ENCODE data around the gene SPATA6L.
"Not testable (repeated sequence)": the region's sequence is repeated elsewhere in the genome, so short reads cannot be mapped to it uniquely, and the experiment has no call there.

The SPATA6L gene

DNA sequence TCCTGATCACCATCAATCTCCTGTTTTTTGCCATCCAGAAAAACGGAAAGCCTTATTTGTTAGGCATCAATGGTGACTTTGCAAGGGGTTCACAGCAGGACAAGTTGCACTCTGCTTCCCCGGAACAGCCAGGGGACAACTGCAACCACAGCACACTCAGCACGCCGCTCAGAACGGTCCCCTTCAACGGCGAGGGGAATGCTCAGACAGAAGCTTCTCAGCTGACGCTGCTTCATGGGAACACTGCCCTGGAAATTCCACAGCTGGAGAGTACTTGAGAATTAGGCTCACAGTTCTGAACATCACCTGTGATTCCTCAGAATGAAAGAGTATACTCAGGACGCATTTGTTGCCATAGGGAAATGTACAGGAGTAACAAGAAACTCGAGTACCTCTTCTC lies 44.3 kb downstream of the SPATA6L start:
- FAIRE-seq: no peak

DNA sequence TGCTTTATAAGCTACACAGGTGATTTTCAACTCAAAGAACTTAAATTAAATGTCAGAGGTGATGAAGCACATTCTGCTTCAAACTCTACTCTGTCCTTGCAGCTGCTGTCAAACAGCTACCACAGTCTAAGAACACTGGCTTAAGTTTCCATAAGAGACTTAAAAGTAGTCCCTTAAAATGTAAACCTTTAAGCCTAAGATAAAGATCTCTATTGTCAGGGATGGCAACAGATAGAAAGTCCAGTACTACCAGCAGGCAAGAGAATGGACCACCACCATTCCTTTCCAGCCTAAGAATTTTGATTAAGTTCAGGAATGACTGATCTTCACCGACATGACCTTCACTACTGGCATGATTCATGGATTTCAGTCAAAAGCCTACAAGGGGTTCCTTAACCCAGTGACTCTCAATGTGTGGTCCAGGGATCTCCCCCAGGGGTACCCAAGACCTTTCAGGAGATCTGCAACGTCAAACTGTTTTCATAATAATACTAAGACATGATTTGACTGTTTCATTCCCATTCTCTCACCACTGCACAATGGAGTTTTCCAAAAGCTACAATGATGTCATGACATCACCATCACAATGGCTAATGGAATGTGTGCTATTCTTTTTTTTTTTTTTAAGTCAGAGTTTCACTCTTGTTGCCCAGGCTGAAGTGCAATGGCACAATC lies 45.3 kb downstream of the SPATA6L start:
- FAIRE-seq: no peak

DNA sequence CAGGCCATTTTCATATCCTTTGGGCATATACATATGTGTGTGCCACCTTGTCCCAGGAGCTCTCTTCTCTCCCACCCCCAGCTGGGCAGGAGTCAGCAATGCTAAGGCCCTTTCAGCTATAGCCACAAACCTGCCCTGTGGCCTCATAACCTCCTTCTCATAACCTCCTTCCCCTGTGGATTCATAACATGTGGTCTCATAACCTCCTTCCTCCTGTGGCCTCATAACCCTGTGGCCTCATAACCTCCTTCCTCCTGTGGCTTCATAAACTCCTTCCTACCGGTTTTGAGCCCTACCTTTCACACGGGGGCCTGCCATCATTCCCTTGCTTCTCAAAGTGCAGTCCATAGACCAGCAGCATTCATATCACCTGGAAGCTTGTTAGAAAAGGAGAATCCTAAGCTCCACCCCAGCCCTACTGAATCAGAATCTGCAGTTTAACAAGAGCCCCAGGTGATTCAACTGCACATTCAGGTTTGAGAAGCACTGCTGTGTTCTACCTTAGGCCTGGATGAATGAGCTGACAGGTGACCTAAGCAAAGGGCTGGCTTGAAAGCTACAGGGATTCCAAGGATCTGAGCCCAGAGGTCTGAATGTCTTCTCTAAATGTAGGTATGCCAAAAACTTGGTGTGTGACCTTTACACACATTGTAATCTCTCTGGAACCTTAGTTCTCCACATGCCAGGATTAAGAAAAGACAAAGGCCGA lies 46.1 kb downstream of the SPATA6L start:
- FAIRE-seq: no peak

DNA sequence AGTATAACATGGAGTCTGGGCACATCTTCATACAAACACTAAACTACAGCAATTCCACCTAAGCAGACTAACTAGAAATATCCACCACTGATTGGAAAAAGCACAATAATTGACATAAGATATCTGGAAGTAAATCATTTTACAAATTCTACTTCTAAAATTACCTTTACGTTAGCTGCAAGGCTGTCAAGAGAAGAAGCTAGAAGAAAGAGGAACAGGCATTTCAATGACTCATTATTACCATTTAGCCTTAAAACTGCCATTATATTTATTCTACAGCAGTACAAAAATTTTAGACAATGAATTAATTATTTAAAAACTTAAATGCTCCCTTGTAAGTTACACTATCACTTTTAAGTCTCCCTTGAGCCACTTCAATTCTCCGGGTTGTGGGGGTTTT lies 47.6 kb downstream of the SPATA6L start:
- FAIRE-seq: no peak

DNA sequence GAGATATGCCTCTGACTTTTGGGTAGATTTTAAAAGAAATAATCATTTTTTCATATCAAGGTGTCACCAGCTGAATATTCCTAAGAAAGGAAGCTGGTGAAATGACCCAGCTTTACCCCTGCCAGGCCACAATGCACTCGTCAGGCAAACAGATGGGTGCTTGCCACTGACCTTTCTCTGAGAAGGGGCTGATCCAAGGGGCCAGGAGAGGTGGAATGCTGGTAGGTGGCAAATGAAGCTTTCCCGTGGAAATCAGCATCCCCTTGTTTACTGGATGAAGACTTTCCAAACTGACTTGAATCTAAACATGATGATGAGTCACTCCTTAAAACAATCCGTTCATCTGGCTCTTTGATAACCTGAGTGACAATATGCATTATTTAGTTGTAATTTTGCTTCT lies 48.5 kb downstream of the SPATA6L start:
- no peak for FAIRE-seq

DNA sequence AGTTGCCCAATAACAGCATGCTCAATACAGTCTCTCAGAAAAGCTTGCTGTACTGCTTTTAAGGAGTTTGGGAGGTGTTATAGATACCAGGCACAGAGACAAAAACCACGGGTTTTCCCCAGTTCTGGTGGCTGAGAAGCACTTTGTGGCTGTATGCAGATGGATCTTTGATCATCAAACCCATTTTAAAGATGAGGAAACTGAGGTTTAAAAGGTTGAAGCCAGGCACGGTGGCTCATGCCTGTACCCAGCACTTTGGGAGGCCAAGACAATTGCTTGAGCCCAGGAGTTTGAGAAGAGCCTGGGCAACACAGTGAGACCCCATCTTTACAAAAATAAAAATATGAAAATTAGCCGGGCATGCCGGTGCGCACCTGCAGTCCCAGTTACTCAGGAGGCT lies 50.5 kb downstream of the SPATA6L start:
- no peak for FAIRE-seq

DNA sequence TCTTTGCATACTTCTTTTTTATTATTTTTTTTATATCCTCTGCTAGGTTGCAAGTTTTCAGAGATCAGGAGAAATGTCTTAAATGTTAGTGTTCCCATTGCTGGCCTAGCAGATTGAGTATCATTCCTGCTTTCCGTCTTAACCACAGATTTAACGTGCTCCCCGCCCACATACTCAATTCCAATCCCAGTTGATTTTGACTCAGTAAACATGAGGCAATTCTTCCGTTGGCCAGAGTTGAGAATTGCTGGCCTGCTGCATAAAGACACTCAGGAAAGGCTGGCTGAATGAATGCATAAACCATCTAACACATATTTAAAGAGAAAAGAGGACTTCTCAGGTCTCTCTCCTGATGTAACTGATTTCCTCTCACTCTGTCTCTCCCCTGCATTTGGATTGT lies 51.0 kb downstream of the SPATA6L start:
- no peak for FAIRE-seq

DNA sequence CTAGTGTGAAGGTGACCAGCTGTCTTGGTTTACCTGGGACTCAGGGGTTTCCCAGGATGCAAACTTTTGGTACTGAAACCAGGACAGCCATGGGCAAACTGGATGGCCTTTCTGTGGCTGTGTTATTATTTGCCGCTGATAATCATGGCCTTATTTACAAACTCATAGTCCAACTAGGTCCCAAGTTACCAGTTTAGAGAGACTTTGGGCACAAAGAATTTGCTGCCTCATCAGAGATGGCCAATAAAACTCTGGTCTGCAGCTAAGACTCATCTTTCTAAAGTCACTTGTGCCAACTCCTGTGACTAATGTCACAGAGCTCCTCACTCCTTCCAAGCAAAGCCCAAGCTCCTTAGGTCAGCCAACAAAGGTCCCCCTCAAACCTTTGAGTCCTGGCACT lies 51.7 kb downstream of the SPATA6L start:
- FAIRE-seq: no peak

DNA sequence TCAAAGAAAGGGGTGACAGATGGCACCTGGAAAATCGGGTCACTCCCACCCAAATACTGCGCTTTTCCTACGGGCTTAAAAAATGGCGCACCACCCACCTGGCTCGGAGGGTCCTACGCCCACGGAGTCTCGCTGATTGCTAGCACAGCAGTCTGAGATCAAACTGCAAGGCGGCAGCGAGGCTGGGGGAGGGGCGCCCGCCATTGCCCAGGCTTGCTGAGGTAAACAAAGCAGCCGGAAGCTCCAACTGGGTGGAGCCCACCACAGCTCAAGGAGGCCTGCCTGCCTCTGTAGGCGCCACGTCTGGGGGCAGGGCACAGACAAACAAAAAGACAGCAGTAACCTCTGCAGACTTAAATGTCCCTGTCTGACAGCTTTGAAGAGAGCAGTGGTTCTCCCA lies 60.2 kb downstream of the SPATA6L start:
- FAIRE-seq: not testable (repeated sequence)

DNA sequence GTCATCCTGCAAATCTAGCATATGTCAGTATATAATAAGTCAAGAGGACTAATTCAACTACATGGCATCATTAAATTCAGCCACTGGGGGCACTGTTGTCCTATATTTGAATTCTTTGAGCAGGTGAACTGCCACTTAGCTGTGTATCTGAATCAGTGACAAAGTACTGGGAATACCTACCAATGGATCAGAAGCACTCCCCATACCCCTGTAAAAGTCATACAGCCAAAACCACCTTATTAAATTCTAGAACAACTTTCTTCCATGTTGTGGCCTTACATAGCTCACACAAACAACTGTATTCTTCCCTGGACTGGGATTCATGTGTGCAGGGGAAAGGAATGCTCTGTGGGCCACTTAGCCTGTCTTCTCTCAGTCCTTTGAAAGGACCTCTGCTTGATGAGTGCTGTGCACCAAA lies 61.6 kb downstream of the SPATA6L start:
- FAIRE-seq: peak; percentile 92

DNA sequence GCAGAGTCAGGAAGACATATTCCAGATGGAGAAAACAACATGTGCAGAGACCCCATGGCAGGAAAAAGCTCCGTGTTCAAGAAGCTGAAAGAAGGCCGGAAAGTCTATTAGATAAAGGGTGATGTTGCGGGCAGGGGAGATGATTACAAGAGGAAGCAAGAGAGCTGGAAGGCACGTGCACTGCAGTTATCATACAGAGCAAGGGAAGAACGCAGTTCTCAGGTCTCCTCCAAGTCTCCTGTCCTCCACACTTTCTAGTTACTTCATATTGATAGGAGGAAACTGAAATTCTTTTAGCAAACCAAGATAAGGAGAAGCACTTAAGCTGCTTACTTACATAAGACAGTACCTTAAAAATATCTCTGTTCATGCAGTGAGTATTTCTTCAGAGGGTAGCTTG lies 62.5 kb downstream of the SPATA6L start:
- FAIRE-seq: no peak

DNA sequence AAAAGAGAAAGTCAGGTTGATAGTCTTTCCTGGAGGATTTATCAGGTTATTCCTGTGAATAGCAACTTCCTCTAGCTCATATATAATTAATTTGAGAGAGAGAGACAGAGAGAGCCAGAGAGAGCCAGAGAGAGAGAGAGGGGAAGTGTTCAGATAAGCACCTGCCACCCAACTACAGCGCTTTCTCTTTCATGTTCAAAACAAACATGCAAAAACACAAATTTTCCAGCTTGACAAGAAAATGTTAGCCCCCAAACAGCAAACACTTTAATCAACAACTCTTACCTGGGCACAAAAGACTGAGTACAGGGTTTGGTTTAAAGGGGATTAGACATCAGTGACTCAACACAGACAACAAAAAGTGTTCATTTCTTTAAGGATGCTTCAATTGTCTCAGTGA lies 65.9 kb downstream of the SPATA6L start:
- FAIRE-seq: no peak

DNA sequence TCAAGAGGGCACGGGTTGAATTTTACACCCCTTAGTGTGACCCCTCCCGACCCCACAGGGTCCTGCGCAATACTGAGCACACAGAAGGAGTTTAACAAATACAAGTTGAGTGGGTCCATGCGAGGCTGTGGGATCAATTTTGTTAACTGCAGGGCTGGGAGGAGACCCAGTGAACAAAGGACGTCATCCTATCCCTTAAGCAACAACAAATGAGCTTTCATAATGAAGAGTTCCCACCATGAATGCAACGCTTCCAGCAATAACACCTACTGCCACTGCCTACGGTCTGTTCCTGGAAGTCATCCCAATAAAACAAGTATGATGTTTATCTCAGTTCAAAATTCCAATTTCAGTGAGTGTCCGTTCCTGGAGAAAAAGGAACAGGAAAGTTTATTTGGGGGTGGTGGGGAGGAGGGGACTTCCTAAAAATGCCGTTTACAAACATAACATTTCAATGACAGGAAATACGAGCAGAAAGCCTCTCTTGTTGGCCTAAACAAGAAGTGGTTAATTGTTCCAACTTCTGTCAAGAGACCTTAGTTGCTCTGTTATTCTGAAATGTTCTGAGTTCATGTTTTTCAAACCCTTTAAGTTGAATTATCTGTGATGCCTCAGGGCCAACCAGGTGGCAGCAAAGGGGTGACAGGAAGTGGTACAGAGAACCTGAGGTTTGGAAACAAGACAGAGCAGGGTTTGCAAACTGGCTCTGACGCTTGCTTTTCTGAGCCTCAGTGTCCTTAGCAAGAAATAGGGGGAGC lies 69.9 kb downstream of the SPATA6L start:
- FAIRE-seq: no peak

DNA sequence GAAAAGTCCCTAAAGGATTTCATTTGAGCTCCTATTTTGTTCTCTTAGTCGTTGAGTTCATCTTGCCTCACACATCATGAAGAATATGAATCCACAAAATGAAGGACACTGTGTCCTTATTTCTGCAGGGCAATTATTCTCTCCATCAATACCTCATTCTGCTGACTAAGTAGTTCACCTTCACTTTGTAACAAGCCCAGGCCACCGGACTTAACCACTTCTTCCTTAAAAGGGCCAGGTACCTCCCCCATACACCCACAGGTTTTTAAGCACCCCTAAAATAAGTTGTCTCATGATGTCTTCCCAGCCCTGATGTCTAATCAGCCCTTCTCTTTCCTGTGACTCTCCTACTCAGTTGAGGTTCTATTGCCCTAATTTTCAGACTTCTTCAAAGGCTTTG lies 71.3 kb downstream of the SPATA6L start:
- FAIRE-seq: no peak

DNA sequence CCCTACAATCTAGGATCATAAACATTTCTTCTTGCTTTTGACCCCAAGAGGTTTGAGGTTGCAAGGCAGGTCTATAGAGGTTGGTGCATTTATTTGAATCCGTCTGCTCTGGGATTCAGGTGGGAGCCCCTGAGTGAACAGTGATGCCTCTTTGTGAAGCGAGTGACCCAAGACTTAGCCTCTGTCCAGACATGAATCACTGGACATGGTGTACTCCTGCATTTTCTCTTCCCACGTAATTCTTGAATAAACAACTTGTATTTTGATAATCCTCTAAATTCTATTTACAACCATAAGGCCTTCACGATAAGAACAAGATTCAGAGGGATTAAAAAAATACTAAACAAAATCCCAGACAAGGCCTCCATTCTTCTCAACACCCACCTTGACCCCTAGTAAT lies 71.7 kb downstream of the SPATA6L start:
- no peak for FAIRE-seq

DNA sequence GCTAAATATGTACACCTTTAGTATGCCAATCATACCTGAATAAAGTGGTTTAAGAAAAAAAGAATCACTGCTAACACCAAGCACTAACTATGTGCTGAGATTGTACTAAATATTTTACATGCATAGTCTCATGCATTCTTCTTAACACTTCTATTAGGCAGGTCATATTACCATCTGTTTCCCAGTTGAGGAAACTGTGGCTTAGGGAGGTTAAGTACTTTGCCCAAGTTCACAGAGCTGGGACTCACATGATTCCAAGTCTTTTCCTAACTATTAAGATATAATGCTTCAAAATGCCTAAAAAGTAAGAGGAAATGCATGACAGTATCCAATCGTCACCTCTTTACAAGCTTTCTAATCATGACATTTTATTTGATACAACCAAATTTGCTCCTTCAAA lies 73.4 kb downstream of the SPATA6L start:
- no peak for FAIRE-seq

DNA sequence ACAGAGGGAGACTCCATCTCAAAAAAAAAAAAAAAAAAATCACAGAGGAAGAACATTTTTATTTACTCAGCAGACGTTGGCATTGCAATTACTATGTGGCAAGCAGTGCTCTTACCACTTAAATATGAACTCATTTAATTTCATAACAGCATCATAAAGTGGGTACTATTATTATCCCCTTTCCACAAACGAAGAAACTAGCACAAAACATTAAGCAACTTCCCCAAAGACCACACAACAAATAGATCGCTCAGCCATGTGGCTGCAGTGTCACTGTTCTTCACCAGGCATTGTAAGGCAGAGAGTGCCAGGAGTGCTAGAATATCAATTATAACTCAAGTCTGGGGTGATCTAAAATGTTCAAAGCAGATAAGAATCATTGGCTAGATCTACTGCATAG lies 74.0 kb downstream of the SPATA6L start:
- no peak for FAIRE-seq

DNA sequence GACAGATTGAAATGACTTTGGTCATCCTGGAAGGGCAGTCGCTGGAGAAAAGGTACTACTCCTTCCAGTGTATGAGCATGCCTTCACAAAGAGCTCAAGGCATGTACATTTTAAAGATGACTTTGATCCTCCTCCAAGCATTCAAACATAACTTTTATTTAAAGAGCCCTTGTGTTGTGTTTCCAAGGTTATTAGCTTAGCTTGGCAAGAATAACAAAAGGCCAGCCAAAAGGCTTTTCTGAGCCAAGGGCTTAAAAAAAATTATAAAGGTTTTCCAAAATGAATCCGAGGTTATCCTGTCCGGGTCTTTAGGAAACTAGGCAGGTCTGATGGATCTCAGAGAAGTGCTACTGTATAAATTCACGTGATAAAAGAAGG lies 75.2 kb downstream of the SPATA6L start:
- FAIRE-seq: no peak

DNA sequence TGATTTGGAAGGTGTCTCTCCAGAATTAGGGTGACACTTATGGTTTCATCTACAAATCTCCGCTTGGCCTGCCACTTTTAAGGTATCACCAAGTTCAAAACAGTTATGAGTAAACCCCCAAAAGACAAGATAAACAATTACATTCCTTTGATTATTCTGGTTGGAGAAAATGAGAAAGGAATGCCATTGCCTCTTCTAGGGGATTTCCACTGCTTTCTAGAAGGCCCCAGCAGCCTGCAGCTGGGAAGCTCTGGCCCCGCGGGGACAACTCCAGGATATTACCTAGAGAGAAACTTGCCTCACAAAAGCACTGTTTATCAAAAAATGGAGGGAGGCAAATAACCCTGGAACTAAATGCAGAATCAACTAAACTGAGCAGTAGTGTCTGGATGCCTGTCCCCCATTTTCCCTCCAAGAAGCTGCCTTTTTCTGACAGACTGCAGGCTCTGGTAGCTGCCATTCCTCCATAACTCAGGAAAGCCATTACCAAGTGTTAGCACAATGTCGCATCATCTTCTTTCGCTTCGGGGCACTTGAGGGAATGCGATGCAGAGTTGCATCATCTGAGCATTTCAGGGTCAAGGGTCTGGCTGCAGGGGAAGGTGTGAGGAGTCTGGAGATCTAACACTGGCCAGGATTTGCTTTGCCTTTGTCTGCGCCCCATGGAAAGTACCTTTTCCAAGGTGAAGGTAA lies 75.7 kb downstream of the SPATA6L start:
- FAIRE-seq: no peak

DNA sequence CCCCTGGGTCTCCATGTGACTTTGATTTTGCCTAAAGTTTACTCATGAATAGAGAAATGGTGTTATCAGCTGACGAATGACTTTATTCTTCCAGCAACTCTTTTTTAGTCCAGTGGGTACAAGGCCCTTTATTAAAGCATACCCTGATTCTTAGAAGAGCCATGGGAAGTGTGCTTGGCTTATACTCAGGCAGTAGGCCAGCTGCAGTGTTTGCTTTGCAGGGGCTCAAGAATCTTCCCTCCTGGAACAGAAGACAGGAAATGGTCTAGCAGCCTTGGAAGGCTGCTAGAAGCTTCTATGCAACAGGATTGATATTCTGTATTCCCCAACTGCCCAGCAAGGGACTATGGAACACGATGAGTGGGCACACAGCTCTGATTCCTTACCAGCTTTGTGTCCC lies 77.6 kb downstream of the SPATA6L start:
- no peak for FAIRE-seq

DNA sequence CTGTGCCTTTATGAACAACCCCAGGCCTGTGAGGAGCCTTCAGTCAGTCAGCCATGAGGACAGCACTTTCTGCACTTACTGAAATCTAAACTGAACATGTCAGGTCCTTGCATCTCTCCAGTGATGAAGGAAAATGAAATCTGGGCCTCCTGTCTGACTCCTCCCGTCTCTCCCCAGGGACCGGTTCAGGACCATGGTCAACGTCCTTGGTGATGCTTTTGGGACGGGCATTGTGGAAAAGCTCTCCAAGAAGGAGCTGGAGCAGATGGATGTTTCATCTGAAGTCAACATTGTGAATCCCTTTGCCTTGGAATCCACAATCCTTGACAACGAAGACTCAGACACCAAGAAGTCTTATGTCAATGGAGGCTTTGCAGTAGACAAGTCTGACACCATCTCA lies 81.1 kb downstream of the SPATA6L start:
- no peak for FAIRE-seq

DNA sequence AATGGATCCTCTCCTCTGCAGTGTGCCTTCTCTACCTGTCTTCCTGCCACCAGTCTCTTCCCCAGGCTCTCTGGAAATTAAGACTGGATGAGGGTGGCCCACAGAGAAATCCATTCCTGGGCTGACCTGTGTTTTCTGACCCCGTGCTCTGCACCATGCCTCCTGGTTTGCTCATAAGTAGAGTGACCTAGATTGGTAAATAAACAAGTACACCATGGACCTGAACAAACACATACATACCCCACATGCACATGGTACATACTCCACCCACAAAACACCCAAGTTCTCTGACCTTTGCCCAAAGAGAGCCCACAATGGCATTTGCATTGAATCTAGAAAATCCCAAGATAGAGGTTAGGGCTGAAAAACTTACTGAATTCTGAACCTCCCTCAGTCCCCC lies 81.6 kb downstream of the SPATA6L start:
- FAIRE-seq: no peak

DNA sequence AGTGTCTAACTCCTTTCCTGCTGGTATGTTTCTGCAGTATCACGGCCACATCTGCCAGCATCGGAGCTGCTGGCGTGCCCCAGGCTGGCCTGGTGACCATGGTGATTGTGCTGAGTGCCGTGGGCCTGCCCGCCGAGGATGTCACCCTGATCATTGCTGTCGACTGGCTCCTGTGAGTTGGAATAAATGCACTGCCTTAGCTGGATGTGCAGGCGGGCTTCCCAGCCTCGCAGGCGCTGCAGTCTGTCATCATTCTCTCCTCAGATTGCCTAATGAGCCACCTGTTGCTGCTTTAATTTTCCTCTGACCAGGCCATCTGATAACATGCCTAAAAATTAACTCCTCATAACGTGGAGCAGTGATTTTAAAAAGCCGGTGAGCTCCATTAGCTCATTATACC lies 83.3 kb downstream of the SPATA6L start:
- no peak for FAIRE-seq

All from G401.6 (cell line).